ENCODE results near the gene STK31.

DNA sequence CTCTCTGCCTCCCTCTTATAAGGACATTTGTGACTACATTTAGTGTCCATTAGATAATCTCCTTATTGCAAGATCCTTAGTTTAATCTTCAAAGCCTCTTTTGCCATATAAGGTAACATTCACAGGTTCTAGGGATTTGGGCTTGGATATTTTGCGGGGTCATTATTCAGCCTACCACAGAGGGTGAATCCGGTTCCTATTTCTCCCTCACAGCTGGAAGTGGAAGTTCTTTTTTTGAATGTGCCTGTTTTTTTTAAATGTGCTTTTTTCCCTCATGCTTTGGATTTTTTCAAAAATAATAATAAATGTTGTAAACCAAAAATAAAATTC lies 47.1 kb upstream of the STK31 start:
- TF ChIP-seq, protein P1, sequence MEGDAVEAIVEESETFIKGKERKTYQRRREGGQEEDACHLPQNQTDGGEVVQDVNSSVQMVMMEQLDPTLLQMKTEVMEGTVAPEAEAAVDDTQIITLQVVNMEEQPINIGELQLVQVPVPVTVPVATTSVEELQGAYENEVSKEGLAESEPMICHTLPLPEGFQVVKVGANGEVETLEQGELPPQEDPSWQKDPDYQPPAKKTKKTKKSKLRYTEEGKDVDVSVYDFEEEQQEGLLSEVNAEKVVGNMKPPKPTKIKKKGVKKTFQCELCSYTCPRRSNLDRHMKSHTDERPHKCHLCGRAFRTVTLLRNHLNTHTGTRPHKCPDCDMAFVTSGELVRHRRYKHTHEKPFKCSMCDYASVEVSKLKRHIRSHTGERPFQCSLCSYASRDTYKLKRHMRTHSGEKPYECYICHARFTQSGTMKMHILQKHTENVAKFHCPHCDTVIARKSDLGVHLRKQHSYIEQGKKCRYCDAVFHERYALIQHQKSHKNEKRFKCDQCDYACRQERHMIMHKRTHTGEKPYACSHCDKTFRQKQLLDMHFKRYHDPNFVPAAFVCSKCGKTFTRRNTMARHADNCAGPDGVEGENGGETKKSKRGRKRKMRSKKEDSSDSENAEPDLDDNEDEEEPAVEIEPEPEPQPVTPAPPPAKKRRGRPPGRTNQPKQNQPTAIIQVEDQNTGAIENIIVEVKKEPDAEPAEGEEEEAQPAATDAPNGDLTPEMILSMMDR (IDR thresholded peaks at IDR 0.05; ENCODE audit: low read depth, low read length, missing input control) = no peak
- TF ChIP-seq, protein P2, sequence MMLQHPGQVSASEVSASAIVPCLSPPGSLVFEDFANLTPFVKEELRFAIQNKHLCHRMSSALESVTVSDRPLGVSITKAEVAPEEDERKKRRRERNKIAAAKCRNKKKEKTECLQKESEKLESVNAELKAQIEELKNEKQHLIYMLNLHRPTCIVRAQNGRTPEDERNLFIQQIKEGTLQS (IDR thresholded peaks at IDR 0.05) = no peak
- no peak for TF ChIP-seq YY1 (IDR thresholded peaks at IDR 0.05)
- no peak for TF ChIP-seq NR2F2 (IDR thresholded peaks at IDR 0.05)
- TF ChIP-seq FOXA2 (IDR thresholded peaks at IDR 0.05) = no peak
- TF ChIP-seq, protein P3, sequence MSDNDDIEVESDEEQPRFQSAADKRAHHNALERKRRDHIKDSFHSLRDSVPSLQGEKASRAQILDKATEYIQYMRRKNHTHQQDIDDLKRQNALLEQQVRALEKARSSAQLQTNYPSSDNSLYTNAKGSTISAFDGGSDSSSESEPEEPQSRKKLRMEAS (IDR thresholded peaks at IDR 0.05) = no peak
- no peak for TF ChIP-seq TAF1 (conservative IDR thresholded peaks at IDR 0.05)
- TF ChIP-seq SP1 (IDR thresholded peaks at IDR 0.05) = no peak
- TF ChIP-seq GABPA (IDR thresholded peaks at IDR 0.05 in 1 of 2, conservative IDR thresholded peaks at IDR 0.05 in 1 of 2) = no peak
